Activated T-cell treated with anti-CD3 and anti-CD28 coated beads for 48 hours (primary cell): Measurements from ENCODE around the gene FANCD2OS.
"Not testable (repeated sequence)": the region's sequence is repeated elsewhere in the genome, so short reads cannot be mapped to it uniquely, and the experiment has no call there.

ENCODE experiments used
- DNase-seq: peaks from one replicate; pipeline ENCODE4 v3.0.0-alpha.2; 2020; ENCODE audit warnings: low read depth

FANCD2OS gene, protein sequence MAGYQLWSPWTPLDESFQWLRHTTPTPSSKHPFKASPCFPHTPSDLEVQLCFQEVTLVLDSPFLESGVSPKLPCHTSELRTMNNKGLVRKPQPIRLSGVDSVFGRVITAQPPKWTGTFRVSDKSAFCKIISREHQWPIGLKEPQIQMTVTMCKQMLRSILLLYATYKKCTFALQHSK

DNA sequence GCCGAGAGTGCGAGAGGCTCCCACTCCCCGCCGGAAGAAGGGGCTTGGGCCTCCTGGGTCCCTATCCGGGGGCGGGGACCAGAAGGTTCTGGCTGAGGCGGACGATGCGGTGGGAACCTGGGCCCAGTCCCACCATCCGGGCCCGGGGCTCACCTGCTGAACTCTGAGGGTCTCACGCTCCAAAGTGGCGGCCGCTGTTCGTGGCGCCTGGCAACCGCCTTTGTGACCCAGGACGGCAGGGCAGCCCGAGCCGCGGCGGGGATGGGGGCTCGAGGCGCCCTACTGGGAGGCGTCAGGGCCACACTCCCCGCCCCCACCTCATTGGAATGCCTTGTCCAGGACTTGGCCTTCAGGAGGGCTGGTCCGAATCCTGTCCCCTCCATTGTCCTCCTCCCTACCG lies at the start of gene FANCD2OS:
FANCD2OS (minus strand) TSS at position 165 of the 400 bp plus-strand sequence. CDS start 3,481 bp downstream, outside the sequence.
- no peak for DNase-seq

DNA sequence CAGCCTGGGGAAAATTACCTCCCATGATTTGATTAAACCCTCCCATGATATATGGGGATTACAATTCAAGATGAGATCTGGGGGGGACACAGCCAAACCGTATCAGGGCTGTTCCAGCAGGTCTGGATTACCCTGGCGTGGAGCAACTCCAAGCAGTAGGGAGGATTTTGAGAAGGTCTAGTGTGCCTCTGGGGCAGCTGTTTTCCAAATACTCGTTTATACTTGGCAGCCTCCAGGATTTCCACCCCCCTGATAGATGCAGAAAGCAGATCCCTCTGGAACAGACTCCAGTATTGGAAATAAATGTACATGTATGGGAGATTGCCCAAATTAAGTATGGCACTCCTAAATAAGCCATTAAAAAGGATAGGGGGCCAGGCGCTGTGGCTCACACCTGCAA lies 49.0 kb upstream of the FANCD2OS start:
- no peak for DNase-seq

DNA sequence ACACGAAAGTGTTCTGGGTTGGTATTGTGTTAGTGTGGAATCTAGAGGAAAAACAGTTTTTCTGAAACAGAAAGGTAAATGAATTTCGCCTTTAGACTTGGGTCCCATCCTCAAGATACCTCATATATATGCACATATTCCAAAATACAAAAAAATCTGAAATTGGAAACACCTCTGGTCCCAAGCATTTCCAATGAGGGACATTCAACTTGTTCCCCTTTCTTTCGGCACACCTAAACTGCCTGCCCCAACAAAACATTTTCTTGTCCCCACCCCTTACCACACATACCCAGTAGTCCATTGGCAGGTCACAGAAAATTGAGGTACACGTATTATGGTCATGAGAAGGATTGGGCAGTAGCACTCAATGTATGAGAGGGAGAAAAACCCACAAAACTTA lies 47.6 kb upstream of the FANCD2OS start:
- DNase-seq: no peak

DNA sequence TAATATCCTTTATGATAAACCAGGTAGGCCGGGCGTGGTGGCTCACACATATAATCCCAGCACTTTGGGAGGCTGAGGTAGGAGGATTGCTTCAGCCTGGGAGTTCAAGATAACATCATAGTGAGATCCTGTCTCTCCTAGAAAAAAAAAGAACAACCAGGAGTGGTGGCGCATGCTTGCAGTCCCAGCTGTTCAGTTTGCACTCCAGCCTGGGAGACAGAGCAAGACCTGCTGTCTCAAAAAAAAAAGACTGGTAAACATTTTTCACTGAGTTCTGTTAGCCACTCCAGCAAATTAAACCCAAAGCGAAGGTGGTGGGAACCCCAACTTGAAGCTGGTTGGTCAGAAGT lies 47.0 kb upstream of the FANCD2OS start:
- DNase-seq: no peak

DNA sequence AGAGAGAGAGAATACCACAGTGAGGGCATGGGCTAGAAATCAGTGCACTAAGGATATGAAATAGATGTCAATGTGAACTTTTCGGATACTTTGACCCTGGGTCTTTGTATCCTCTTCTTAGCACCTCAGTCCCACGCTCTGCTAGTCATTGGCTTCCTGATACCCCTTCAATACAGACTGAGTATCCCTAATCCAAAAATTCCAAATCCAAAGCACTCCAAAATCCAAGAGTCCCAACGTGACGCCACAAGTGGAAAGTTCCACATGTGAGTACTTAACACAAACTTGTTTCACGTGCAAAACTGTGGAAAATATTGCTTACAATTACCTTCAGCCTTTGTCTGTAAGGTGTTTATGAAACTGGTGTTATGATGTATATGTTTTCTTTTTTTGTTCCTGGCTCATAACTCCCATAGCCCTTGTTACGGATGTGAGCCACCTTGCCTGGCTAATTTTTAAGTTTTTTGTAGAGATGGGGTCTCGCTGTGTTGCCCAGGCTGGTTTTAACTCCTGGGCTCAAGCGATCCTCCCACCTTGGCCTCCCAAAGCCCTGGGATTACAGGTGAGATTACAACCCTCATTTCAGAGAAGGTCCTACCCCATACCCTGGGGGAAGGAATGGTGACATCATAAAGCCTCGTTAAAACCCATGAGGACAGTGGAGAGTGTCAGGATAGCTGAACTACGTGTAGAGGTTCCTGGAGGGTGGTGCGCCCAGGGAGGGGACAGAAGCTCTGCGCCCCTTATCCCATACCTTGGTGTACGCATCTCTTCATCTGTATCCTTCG lies 46.5 kb upstream of the FANCD2OS start:
- DNase-seq: no peak

DNA sequence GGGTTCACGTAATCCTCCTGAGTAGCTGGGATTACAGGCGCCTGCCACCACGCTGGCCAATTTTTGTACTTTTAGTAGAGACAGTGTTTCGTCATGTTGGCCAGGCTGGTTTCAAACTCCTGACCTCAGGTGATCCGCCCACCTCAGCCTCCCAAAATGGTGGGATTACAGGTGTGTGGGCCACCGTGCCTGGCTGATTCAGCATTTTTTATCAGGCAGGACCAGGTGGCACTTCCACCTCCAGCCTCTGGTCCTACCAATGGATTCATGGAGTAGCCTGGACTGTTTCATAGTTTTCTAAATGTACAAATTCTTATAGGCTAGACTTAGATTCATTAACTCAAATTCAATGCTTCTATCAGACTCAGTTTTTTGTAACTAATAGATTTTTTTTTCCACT lies 42.9 kb upstream of the FANCD2OS start:
- no peak for DNase-seq

DNA sequence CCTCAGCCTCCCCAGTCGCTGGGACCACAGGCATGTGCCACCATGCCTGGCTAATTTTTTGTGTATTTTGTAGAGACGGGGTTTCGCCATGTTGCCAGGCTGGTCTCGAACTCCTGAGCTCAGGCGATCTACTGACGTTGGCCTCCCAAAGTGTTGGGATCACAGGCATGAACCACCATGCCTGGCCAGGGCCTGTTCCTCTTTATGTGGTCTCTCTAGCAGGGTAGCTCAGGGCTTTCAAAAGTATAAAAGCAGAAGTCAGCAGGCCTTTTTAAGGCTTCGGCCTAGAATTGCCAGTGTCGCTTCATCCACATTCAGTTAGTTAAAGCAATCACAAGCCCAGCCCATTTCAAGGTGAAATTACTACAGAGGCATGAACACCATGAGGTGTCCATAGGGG lies 41.2 kb upstream of the FANCD2OS start:
- DNase-seq: no peak

DNA sequence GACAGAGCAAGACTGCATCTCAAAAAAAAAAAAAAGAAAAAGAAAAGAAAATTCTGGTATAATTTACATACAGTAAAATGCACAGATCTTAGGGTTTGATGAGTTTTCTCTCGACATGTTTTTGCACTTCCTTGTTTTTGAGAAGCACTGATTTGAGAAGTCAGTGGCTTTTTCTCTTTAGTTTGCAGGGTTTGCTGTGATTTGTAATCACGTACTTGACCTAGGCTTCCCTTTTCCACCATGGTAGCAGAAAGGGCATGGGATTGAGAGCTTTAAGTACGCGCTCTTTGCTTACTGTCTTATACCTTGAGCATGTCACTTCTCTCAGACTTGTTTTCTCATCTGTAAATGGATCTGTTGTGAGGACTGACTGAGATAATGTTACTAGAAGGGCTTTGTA lies 37.6 kb upstream of the FANCD2OS start:
- DNase-seq: no peak

DNA sequence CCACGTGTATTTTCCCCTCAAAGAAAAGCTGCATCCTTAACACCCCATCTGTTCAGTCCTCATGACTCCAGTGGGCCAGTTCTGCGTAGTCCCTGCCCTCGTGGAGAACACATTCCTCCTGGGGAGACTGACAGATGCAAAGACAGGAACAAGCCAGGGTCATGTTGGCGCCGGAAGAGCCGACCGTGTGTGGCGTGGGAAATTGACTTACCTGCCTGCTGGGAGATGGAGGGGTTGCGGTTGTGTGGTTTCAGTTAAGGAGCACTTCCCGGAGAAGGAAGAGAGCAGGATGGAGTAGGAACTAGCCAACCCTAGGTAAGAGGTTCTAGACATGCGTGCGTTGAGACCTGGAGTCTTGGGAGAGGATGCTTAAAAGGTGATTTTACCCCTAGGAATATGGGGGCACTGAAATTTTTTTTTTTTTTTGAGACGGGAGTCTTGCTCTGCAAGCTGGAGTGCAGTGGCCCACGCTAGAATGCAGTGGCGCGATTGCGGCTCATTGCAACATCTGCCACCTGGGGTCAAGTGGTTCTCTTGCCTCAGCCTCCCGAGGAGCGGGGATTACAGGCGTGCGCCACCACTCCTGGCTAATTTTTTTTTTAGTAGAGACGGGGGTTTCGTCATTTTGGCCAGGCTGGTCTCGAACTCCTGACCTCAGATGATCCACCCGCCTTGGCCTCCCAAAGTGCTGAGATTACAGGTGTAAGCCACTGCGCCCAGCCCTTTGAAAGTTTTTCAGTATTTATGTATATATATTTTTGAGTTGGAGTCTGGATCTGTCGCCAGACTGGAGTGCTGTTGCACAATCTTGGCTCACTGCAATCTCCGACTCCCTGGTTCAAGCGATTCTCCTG lies 34.9 kb upstream of the FANCD2OS start:
- peak; percentile 15 for DNase-seq

DNA sequence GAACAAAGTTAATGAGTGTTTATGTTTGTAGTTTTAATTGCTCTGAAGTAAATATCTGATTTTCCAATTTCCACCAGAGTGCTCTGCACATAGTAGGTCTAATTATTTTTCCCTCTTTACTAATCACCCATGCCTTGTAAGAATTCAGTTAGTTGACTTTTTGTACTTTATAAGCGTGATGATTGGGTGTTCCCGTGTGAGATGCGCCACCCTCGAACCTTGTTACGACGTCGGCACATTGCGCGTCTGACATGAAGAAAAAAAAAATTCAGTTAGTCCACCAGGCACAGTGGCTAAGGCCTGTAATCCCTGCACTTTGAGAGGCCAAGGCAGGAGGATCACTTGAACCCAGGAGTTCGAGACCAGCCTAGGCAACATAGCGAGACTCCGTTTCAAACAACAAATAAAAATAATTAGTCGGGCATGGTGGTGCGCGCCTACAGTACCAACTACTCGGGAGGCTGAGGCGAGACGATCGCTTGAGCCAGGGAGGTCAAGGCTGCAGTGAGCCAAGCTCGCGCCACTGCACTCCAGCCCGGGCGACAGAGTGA lies 33.0 kb upstream of the FANCD2OS start:
- DNase-seq: no peak

DNA sequence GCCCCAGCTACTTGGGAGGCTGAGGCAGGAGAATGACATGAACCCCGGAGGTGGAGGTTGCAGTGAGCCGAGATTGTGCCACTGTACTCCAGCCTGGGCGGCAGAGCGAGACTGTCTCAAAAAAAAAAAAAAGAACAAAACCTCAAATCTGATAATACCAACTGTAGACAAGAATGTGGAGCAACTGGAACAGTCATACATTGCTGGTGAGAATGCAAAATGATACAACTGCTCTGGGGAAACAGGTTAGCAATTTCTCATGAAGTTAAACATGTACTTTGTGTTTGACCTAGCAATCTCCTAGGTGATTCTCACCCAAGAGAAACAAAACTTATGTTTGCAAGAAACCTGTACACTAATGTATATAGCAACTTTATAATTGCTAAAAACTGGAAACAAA lies 29.1 kb upstream of the FANCD2OS start:
- DNase-seq: no peak

DNA sequence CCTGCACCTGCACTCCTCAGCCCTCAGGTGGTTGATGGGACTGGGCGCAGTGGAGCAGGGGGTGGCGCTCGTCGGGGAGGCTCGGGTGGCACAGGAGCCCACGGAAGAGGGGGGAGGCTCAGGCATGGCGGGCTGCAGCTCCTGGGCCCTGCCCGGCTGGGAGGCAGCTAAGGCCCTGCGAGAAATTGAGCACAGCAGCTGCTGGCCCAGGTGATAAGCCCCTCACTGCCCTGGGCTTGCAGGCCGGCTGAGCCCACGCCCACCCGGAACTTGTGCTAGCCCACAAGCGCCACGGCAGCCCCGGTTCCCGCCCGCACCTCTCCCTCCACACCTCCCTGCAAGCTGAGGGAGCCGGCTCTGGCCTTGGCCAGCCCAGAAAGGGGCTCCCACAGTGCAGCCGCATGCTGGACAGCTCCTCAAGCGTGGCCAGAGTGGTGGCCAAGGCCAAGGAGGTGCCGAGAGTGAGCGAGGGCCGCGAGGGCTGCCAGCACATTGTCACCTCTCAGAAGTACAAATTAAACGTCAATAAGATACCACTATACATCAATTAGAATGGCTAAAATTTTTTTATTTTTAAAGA lies 28.5 kb upstream of the FANCD2OS start:
- DNase-seq: no peak

DNA sequence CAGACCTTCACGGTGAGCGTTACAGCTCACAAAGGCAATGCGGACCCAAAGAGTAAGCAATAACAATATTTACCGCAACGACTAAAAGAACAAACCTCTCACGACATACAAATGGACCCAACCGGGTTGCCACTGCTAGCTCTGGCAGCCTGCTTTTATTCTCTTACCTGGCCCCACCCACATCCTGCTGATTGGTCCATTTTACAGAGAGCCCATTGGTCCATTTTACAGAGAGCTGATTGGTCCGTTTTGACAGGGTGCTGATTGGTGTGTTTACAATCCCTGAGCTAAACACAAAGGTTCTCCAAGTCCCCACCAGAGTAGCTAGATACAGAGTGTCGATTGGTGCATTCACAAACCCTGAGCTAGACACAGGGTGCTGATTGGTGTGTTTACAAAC lies 27.8 kb upstream of the FANCD2OS start:
- not testable (repeated sequence) for DNase-seq

DNA sequence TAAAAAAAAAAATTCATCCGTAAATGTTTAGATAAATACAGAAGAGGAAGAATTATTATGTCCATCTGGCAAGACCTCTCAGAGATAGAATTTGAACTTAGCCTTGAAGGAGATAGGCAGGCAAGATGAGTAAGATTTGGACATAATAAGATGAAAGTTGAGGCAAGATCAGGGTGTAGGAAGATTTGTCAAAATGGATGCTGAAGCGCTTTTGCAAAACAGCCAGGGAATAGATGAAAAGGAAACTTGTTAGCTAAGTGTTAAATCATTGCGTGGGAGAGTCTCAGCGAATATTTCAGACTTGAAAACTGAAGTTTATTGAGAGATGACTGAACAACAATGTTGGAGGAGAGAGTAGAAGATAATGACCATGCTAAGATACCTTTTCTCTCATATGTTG lies 14.7 kb upstream of the FANCD2OS start:
- DNase-seq: no peak

DNA sequence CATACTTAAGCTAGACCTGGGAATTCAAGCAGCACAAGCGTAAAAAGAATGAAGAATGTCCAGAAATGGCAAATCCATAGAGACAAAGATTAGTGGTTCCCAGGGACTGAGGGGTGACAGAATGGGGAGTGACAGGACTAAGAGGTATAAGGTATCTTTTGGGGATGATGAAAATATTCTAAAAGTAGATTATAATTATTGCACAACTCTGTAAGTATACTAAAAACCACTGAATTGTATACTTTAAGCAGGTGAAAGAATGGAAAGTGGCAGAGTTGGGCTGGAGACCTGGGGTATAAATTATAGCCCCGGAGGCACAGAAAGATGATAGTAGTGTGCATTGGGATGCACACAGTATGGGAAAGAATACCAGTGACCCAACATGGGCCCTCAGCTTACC lies 13.0 kb upstream of the FANCD2OS start:
- DNase-seq: no peak

DNA sequence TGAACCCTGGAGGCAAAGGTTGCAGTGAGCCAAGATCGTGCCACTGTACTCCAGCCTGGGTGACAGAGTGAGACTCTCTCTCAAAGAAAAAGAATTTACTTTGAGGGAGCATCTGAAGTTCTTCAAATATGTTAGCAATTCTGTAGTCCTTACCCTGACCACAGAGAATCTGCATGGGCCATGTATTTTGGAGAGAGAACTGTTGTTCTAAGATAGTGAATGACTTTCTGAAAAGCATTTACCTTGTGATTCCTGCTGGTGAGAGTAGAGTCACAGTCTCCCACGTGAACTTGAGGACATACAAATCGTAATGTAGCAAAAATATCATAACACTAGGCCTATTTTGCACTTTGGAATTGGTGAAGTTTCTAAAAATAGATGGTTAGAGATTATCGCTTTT lies 11.3 kb upstream of the FANCD2OS start:
- no peak for DNase-seq

DNA sequence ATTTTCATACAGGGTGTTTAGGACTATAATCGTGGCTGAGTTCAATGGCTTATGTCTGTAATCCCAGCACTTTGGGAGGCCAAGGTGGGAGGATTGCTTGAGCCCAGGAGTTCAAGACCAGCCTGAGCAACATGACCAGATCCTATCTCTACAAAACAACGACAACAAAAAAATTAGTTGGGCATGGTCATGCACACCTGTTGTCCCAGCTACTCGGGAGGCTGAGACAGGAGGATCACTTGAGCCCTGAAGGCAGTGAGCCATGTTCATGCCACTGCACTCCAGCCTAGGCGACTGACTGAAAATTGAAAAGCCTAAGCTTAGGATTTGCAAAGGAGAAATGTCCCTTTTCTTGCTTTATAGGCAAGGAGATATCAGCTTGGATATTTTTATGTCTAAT lies 8.9 kb upstream of the FANCD2OS start:
- DNase-seq: no peak

DNA sequence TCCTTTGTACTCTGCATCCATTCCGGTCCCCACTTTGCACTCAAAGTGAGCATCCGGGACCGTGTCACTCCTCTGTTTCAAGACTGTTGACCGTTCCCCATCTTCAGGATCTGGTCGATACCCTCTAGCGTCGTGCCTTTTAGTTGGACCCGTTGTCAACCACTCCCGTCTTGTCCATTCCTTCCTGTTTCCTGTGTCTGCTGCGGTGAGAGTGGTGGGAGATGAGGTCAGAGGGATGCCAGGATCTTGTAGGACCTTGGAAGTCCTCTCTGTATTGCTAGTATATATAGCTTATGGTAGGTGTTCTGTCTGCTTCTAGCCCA lies 8.0 kb upstream of the FANCD2OS start:
- DNase-seq: no peak

DNA sequence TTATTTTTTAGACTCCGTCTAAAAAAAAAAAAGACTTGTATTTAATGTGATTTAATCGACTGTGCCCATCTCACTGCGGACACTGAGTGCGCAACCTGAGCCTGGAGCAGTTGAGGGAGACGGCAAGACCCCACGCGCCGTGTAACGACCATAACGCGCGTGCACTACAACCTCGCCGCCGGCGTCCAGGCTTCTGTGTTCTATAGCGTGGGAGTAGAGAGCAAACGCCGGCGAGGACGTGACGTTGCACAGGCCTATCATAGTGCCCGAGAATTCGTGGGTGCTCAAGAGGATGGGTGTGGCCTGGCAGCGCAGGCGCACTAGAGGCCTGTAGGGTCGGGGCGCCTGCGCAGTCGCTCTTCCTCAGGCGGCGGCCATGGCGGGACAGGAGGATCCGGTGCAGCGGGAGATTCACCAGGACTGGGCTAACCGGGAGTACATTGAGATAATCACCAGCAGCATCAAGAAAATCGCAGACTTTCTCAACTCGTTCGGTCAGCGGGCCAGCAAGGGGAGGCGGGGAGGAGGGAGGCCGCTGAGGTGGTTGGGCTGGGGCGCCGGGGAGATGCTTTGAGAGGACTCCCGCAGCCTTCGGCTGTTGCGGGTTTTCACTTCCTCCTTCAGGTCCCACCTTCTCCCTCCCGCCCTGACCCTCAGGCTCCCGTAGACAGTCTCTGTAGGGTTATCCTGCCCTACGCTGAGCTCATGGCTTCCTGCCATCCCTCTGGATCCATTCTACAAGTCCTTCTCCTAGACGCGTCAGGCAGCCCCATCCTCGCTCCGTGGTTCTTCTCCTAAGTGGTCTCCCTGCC lies 7.5 kb upstream of the FANCD2OS start, which contains the start of gene BRK1:
BRK1 (plus strand) TSS at position 350 of the 812 bp plus-strand sequence; CDS start at position 377, 27 bp downstream.
- DNase-seq: peak; percentile 92

DNA sequence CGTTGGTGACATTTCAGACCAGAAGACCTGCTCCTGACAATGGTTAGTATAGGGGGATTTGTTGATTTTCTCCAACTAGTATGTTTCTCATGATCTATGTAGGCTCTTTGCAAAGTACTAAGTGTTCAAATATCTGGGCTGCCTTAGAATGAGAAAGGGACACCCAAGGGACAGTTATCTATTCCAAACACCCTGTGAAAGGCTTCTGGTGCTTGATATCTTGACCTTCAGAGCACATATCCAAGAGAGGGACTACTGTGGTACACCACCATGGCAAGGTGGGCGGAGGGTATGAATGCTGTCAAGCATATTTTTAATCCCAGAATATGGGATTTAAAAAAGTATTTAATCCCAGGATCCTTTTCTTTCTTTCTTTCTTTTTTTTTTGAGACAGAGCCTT lies 1.1 kb downstream of the FANCD2OS start:
- no peak for DNase-seq

DNA sequence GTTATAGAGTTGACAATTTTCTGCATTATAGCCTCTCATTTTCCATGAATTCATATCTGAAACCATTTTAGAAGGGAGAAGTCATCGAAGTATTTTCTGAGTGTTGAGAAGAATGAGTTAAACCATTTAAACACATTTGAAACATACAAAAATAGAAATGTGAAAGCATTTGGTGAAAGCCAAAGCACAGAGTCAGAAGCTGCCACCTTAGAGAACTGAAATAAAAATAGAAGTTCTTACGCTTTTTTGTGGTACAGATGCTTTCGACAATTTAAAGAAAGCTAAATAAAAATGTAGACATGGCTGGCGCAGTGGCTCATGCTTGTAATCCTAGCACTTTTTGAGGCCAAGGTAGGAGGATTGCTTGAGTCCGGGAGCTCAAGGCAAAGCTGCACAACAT lies 9.0 kb downstream of the FANCD2OS start:
- DNase-seq: no peak

DNA sequence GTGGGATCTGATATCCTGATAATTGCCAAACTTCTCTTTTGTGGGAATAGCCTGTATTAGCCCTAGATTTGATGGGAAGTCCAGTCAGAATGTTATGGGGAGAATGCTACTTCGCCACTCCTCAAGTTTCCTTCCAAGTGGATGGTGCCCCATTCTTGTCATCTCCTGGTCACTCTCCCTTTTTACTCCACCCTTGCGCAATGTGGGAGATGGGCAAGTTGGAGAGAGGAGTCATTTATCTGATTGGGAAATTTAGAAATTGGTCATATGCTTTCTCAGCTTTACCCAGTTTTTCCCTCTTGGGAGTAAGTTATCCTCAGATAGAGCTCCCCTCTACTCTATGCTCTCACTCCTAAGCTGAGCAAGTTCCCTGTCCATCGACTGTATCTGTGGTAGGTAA lies 14.4 kb downstream of the FANCD2OS start:
- no peak for DNase-seq
